CD4-positive, alpha-beta T cell treated with Interleukin-12 subunit alpha and Interleukin-12 subunit beta, for 1 hour (primary cell): ENCODE data around the gene ZNF487.
"Not testable (repeated sequence)": the region's sequence is repeated elsewhere in the genome, so short reads cannot be mapped to it uniquely, and the experiment has no call there.

ENCODE experiments used
- DNase-seq: peaks from one replicate; pipeline ENCODE4 v3.0.0-alpha.2; 2020

The ZNF487 gene

DNA sequence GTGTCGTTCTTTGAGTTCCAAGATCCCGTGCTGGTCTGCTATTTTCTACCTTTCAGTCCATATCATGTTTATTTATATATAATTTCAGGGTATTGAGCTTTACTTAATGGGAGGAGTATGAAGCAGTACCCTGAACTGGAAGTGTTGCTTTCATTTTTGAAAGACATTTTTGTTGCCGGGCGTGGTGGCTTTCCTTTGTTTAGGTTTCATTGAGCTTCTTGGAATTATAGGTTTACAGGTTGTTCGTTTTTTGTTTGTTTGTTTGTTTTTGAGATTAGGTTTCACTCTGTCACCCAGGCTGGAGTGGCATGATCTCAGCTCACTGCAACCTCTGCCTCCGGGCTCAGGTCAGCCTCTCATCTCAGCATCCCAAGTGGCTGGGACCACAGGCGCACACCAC lies 7.4 kb downstream of the ZNF487 start:
- DNase-seq: no peak

GRCh38 chr10:43444897-43445466 lies 8.1 kb downstream of the ZNF487 start:
- DNase-seq: no peak

DNA sequence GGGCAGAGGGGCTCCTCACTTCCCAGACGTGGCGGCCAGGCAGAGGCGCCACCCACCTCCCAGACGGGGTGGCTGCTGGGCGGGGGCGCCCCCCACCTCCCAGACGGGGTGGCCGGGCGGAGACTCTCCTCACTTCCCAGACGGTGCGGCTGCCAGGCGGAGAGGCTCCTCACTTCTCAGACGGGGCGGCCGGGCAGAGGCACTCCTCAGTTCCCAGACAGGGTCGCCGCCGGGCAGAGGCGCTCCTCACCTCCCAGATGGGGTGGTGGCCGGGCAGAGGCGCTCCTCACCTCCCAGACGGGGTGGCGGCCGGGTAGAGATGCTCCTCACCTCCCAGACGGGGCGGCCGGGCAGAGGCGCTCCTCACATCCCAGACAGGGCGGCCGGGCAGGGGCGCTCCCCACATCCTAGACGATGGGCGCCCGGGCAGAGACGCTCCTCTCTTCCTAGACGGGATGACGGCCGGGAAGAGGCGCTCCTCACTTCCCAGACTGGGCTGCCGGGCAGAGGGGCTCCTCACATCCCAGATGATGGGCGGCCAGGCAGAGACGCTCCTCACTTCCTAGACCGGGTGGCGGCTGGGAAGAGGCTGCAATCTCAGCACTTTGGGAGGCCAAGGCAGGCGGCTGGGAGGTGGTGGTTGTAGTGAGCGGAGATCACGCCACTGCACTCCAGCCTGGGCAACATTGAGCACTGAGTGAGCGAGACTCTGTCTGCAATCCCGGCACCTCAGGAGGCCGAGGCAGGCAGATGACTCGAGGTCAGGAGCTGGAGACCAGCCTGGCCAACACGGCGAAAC lies 9.5 kb downstream of the ZNF487 start:
- not testable (repeated sequence) for DNase-seq

- DNase-seq: no peak
Measured at GRCh38 chr10:43448742-43449141, 11.8 kb downstream of the ZNF487 start.

GRCh38 chr10:43452356-43452914 lies 15.5 kb downstream of the ZNF487 start:
- DNase-seq: no peak

DNA sequence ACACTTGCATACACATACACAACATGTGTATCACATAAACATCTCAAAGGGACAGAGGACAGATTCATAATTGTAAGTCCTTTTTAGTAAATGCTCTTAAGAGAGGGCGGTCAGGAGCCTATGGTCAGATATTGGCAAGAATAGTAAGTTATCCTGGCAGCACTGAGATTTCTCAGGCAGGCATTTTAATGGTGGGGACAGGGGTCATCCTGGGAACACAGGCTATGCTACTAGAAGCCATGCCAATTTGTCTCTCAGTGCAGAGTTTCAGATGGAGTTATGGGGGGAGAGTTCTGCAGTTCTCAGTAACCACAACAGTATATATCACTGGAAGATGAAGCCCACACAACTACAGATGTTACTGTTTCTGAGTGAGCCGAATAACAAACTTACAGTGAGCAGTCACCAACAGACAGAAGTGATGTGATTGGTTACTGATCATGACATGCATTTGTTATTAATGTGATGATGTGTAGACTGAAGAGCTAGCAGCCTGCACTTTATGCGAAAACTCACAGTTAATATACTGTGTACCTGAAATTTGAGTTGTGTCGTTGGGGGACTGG lies 16.4 kb downstream of the ZNF487 start:
- peak; percentile 23 for DNase-seq

DNA sequence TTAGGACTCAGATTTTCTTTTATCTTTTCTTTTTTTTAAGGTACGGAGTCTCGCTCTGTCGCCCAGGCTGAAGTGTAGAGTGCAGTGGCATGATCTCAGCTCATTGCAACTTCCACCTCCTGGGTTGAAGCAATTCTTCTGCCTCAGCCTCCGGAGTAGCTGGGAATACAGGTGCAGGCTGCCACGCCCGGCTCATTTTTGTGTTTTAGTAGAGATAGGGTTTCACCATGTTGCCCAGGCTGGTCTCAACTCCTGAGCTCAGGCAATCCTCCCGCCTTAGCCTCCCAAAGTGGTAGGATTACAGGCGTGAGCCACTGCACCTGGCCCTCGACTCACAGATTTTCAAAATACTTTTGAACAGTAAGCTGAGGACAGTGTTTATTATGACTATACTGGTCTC lies 17.1 kb downstream of the ZNF487 start:
- not testable (repeated sequence) for DNase-seq

DNA sequence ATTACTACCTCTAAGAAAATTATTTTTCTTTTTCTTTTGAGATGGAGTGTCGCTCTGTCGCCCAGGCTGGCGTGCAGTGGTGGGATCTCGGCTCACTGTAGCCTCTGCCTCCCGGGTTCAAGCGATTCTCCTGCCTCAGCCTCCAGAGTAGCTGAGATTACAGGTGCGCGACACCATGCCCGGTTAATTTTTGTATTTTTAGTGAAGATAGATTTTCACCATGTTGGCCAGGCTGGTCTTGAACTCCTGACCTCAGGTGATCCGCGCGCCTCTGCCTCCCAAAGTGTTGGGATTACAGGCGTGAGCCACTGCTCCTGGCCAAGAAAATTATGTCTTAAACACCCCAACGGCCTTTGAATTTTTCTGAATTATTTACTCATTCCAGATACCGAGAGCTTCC lies 19.6 kb downstream of the ZNF487 start:
- DNase-seq: not testable (repeated sequence)

DNA sequence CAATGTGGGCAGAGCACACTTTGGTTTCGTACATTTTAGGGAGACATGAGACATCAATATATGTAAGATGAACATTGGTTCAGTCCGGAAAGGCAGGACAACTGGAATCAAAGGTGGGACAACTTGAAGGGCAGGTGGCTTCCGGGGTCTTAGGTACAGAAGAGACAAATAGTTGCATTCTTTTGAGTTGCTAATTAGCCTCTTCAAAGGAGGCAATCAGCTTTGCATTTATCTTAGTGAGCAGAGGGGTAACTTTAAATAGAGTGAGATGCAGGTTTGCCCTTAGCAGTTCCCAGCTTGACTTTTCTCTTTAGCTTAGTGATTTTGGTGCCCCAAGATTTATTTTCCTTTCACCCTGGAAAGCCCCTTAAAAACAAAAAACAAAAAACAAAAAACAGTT lies 21.3 kb downstream of the ZNF487 start:
- DNase-seq: no peak

- peak; percentile 82 for DNase-seq
Measured at GRCh38 chr10:43461950-43462349, 25.0 kb downstream of the ZNF487 start.

DNA sequence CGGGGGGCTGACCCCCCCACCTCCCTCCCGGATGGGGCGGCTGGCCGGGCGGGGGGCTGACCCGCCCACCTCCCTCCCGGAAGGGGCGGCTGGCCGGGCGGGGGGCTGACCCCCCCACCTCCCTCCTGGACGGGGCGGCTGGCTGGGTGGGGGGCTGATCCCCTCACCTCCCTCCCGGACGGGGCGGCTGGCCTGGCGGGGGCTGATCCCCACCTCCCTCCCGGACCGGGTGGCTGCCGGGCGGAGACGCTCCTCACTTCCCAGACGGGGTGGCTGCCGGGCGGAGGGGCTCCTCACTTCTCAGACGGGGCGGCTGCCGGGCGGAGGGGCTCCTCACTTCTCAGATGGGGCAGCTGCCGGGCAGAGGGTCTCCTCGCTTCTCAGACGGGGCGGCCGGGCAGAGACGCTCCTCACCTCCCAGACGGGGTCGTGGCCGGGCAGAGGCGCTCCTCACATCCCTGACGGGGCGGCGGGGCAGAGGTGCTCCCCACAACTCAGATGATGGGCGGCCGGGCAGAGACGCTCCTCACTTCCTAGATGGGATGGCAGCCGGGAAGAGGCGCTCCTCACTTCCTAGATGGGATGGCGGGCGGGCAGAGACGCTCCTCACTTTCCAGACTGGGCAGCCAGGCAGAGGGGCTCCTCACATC lies 28.3 kb downstream of the ZNF487 start:
- DNase-seq: not testable (repeated sequence)

GRCh38 chr10:43465736-43466120 lies 28.8 kb downstream of the ZNF487 start:
- DNase-seq: not testable (repeated sequence)

GRCh38 chr10:43471146-43471545 lies 34.2 kb downstream of the ZNF487 start:
- no peak for DNase-seq

GRCh38 chr10:43471935-43472720 lies 35.2 kb downstream of the ZNF487 start:
- DNase-seq: no peak

DNA sequence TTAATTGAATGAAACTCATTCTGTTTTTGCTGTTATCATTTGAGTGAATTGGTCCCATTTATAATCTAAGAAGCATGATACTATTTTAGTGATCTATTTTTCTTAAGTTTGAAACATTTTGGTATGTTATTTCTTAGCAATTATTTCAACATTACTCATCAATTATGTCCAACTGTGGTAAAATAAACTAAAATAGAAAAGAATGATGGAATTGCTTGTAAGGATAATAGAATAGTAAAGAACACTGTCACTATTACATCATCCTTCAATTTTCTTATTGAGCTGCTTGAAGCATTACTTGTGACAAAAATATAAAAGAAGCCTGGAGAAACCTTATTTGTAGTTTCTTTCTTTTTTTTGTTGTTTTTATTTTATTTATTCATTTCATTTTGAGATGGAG lies 42.4 kb downstream of the ZNF487 start:
- no peak for DNase-seq

- DNase-seq: no peak
Measured at GRCh38 chr10:43482319-43483078, 45.6 kb downstream of the ZNF487 start.

DNA sequence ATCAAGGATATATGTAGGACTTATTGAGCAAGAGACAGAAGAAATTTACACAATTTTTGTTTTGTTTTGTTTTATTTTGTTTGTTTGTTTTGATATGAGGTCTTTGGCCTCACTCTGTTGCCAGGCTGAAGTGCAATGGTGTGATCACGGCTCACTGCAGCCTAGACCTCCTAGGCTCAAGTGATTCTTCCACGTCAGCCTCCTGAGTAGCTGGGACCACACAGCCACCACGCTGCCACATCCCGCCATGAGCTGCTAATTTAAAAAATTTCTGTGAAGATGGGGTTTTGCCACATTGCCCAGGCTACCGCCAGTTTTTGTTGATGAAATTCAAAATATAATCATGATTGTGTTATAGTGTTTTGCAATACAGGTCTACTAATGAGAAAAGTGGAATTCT lies 54.9 kb downstream of the ZNF487 start:
- DNase-seq: no peak

DNA sequence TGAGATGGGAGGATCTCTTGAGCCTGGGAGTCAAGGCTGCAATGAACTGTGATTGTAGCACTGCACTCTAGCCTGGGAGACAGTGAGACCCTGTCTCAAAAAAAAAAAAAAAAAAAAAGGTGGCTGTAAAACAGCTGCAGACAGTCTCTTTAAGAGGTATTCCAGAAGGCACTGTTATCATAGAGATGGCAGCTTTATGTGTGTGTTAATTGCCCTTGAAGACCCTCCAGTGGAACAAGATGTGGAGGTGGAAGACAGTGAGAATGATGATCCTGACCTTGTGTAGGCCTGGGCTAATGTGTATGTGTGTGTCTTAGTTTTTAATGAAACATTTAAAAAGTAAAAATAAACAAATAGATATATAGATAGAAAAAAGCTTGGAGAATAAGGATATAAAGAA lies 66.0 kb downstream of the ZNF487 start:
- no peak for DNase-seq

GRCh38 chr10:43524434-43525247 lies 87.7 kb downstream of the ZNF487 start:
- no peak for DNase-seq
